Heart left ventricle (tissue), 16 donors: Measurements from ENCODE around the gene EIF5A2. TPM values are rescaled to one million over a fixed set of nuclear protein-coding genes. Genes with fewer than 3 reads are reported as not detected.
"Not testable (repeated sequence)": the region's sequence is repeated elsewhere in the genome, so short reads cannot be mapped to it uniquely, and the experiment has no call there.

ENCODE experiments used
- ATAC-seq, 4 donors: fragments of 200-7000 bp; cut with Tn5 transposase; one replicate each; pipeline ENCODE4 v1.9.1; 2020 to 2022; ENCODE audit warnings: moderate library complexity in 4 of 4, mild to moderate bottlenecking in 3 of 4, moderate number of reproducible peaks in 1 of 4
- DNase-seq, 5 donors: peaks; one replicate each; pipeline ENCODE4 v3.0.0-alpha.2; 2020
- H3K27ac ChIP-seq, 12 donors: fragments of 200-600 bp; sonication (generic) in 4 of 12; one replicate each; pipeline versions ENCODE4 v1.5.0 to v1.8.0; 2016 to 2022; ENCODE audit warnings: mild to moderate bottlenecking in 2 of 12
- H3K27me3 ChIP-seq, 9 donors: fragments of 200-600 bp; sonication (generic) in 2 of 9; one replicate each; pipeline versions ENCODE4 v1.5.1 to v1.8.0; 2016 to 2022; ENCODE audit warnings: mild to moderate bottlenecking in 3 of 9
- H3K36me3 ChIP-seq, 9 donors: fragments of 200-600 bp; sonication (generic) in 2 of 9; one replicate each; pipeline versions ENCODE4 v1.5.0 to v1.8.0; 2018 to 2022; ENCODE audit warnings: mild to moderate bottlenecking in 2 of 9
- H3K4me1 ChIP-seq, 12 donors: fragments of 200-600 bp; sonication (generic) in 4 of 12; one replicate each; pipeline versions ENCODE4 v1.5.0 to v1.8.0; 2016 to 2022; ENCODE audit warnings: mild to moderate bottlenecking in 3 of 12
- H3K4me3 ChIP-seq, 12 donors: fragments of 200-600 bp; sonication (generic) in 4 of 12; one replicate each; pipeline versions ENCODE4 v1.5.0 to v1.8.0; 2017 to 2022; ENCODE audit warnings: mild to moderate bottlenecking in 9 of 12, moderate library complexity in 4 of 12
- H3K9me3 ChIP-seq, 12 donors: fragments of 200-600 bp; sonication (generic) in 4 of 12; one replicate each; pipeline versions ENCODE4 v1.5.0 to v1.8.0; 2016 to 2022; ENCODE audit warnings: mild to moderate bottlenecking in 1 of 12
- CTCF ChIP-seq, 12 donors: fragments of 200-600 bp; sonication (generic) in 4 of 12; IDR thresholded peaks; one replicate each; pipeline versions ENCODE4 v1.5.0 to v1.8.0; 2018 to 2022; ENCODE audit warnings: antibody characterized with exemption in 12 of 12, mild to moderate bottlenecking in 5 of 12
- POLR2A ChIP-seq, 2 donors: fragments of 450-650 bp; IDR thresholded peaks; one replicate each; pipeline ENCODE4 v1.6.1; 2017; ENCODE audit warnings: antibody characterized with exemption in 2 of 2, mild to moderate bottlenecking in 2 of 2, moderate library complexity in 2 of 2
- WGBS, 4 donors: extraction: QIAGEN DNeasy Blood & Tissue Kit in 2 of 4; methylation state at CpG; one replicate each; pipeline versions ENCODE4 v1.1.5 to v1.1.7; 2013 to 2018; 5-methylcytosine and 5-hydroxymethylcytosine counted together
- intact Hi-C, 10 donors: fragments of 100-400 bp; cut with DNase I; formaldehyde crosslinking; loops; one replicate each; pipeline versions ENCODE4 v1.11.1 to v1.14.2; 2022
- polyA plus RNA-seq, 2 donors: library from polyadenylated mRNA; stranded (reverse); fragments of 200-250 nt; gene quantifications; one replicate each; pipeline ENCODE4 v1.2.3, GENCODE V29; 2013
- total RNA-seq, 9 donors: library from RNA; depleted of rRNA in 2 of 9; stranded (reverse); fragments of >200 nt in 2 of 9; fragmentation: NEBNext Ultra II Directional in 3 of 9; extraction: Animal tissue kit (Norgen Biotek cat#: 25700) in 3 of 9; gene quantifications; one replicate each; pipeline versions ENCODE4 v1.1.0 to v1.2.4, GENCODE V29; 2016 to 2023
- donor health status: ischemic (EF 13 %, LVEDD 7.1; RV severe dilation, severe dysfunction).
- donor health status: healthy with polysubstance abuse.
- donor health status: DM: no; HTN: yes; CAD: no.
- donor health status: DM: no; HTN: no; CAD: no.
- donor health status: ischemic (EF 25% LVEDD 6.9; RV normal size, moderate dysfunction).
- donor health status: ischemic (EF 25% LVEDD 5.7; RV mildly dilated, moderate dysfunction).
- donor health status: healthy.
- donor health status: DM: yes; HTN: yes; CAD: no.
- donor health status: ischemic (EF 35%, LVEDD 5.7; RV mildly dilated, moderate dysfunction).
- donor health status: nonischemic (EF 11% LVEDD 7.7; RV severe dilation, severe dysfunction).
- donor health status: DM: yes; HTN: yes; CAD: no.
- donor health status: PGD.
- donor health status: ischemic (EF 29% LVEDD 5.4; RV normal size, mild dysfunction).
- donor health status: nonischemic (EF 23%, LVEDD 6.1; RV moderate dilation, normal function).

The EIF5A2 gene
- total and polyA plus RNA-seq, 11 donors = 1.6 to 13.9 (median 8.4) TPM

GRCh38 chr3:170941551-170941950 is 33.1 kb upstream of the EIF5A2 start:
- Histone ChIP-seq H3K36me3 (no peaks in the 10 kb centered on the region), H3K4me1 (no peaks in the 10 kb centered on the region), H3K27ac (no peak overlapping the region), H3K4me3 (no peak overlapping the region), H3K27me3 (no peaks in the 10 kb centered on the region), H3K9me3 (peaks cover 0 to 41% (median 8%) of the 10 kb centered on the region in 12 donors)
- intact Hi-C loops = no loop called here
- WGBS, 4 donors = 41 to 69% (median 62%) methylated on average over 1 of the region's 1 CpG
- no peak for DNase-seq
- no peak for TF ChIP-seq POLR2A (IDR thresholded peaks at IDR 0.05)
- no peak for TF ChIP-seq CTCF (IDR thresholded peaks at IDR 0.05)
- ATAC-seq = no peak

GRCh38 chr3:170933039-170933438 is 24.6 kb upstream of the EIF5A2 start:
- H3K4me3 ChIP-seq, H3K36me3 ChIP-seq, H3K27ac ChIP-seq, DNase-seq, intact Hi-C loops, H3K27me3 ChIP-seq, ATAC-seq, H3K4me1 ChIP-seq: not testable (repeated sequence)
- H3K9me3 ChIP-seq = peaks cover 0 to 14% (median 0%) of the 10 kb centered on the region in 12 donors
- WGBS, 4 donors = 87 to 93% (median 88%) methylated on average over 4 of the region's 4 CpGs

- 90 to 98% (median 93%) methylated on average over 8 to 27 of the region's 27 CpGs for WGBS, 4 donors
- H3K27ac ChIP-seq, H3K4me1 ChIP-seq, DNase-seq, H3K4me3 ChIP-seq, H3K36me3 ChIP-seq, ATAC-seq, H3K27me3 ChIP-seq, intact Hi-C loops: not testable (repeated sequence)
- H3K9me3 ChIP-seq = peaks cover 0 to 24% (median 3%) of the 10 kb centered on the region in 12 donors
These were observed 15.1 kb upstream of the EIF5A2 start for GRCh38 chr3:170923553-170923952.

GRCh38 chr3:170918715-170919114 is 10.3 kb upstream of the EIF5A2 start:
- Histone ChIP-seq H3K4me1 (no peaks in the 10 kb centered on the region), H3K27me3 (no peaks in the 10 kb centered on the region), H3K9me3 (peaks cover 0 to 36% (median 3%) of the 10 kb centered on the region in 12 donors), H3K36me3 (no peaks in the 10 kb centered on the region), H3K4me3 (no peak overlapping the region), H3K27ac (no peak overlapping the region)
- ATAC-seq (no peak), DNase-seq (no peak)
- TF ChIP-seq POLR2A (IDR thresholded peaks at IDR 0.05) (no peak), CTCF (IDR thresholded peaks at IDR 0.05) (no peak)
- intact Hi-C loops = no loop called here
- 65 to 72% (median 70%) methylated on average over 4 of the region's 4 CpGs for WGBS, 4 donors

GRCh38 chr3:170914690-170915089 is 6.3 kb upstream of the EIF5A2 start:
- no peaks in the 10 kb centered on the region for H3K4me1 ChIP-seq
- H3K9me3 ChIP-seq = peaks cover 0 to 40% (median 15%) of the 10 kb centered on the region in 12 donors
- H3K4me3 ChIP-seq = no peak overlapping the region
- intact Hi-C loops = no loop called here
- WGBS, 4 donors = 20 to 29% (median 26%) methylated on average over 1 of the region's 1 CpG
- DNase-seq = no peak
- H3K27ac ChIP-seq = peak overlapping the region in 3 of 12 donors; percentile 1 to 25 (median 6)
- no peaks in the 10 kb centered on the region for H3K27me3 ChIP-seq
- no peaks in the 10 kb centered on the region for H3K36me3 ChIP-seq
- TF ChIP-seq POLR2A (IDR thresholded peaks at IDR 0.05) = no peak
- no peak for TF ChIP-seq CTCF (IDR thresholded peaks at IDR 0.05)
- ATAC-seq = no peak
